Activated naive CD4-positive, alpha-beta T cell treated with Interleukin-2 at 50 U/mL for 16 hours (primary cell): ENCODE results near the gene RPS5.
"Not testable (repeated sequence)": the region's sequence is repeated elsewhere in the genome, so short reads cannot be mapped to it uniquely, and the experiment has no call there.

Experiments used
- DNase-seq: peaks from one replicate; pipeline ENCODE4 v3.0.0-alpha.2; 2020

Gene RPS5

GRCh38 chr19:58385891-58386575 lies 1.0 kb upstream of the RPS5 start:
- DNase-seq: peak; percentile 40

- no peak for DNase-seq
Measured at GRCh38 chr19:58387338-58388174, 487 bp downstream of the RPS5 start.

- DNase-seq: no peak
Measured at GRCh38 chr19:58388175-58388526, 1.1 kb downstream of the RPS5 start.

GRCh38 chr19:58392945-58393724 lies 6.1 kb downstream of the RPS5 start:
- no peak for DNase-seq

GRCh38 chr19:58393725-58394033 lies 6.6 kb downstream of the RPS5 start:
- DNase-seq: no peak

GRCh38 chr19:58394821-58395219 lies 7.8 kb downstream of the RPS5 start:
- no peak for DNase-seq

GRCh38 chr19:58395220-58395978 lies 8.3 kb downstream of the RPS5 start, which contains the start of gene RNF225:
RNF225 (plus strand) TSS chr19:58395656; CDS start chr19:58396090, 434 bp downstream.
- no peak for DNase-seq

- no peak for DNase-seq
Measured at GRCh38 chr19:58395979-58396627, 9.0 kb downstream of the RPS5 start.

- DNase-seq: no peak
Measured at GRCh38 chr19:58396691-58397532, 9.8 kb downstream of the RPS5 start.

- DNase-seq: no peak
Measured at GRCh38 chr19:58397533-58398037, 10.5 kb downstream of the RPS5 start.

GRCh38 chr19:58398087-58398486 lies 11.0 kb downstream of the RPS5 start:
- no peak for DNase-seq

GRCh38 chr19:58398545-58398944 lies 11.5 kb downstream of the RPS5 start:
- DNase-seq: no peak

GRCh38 chr19:58399903-58400302 lies 12.8 kb downstream of the RPS5 start:
- no peak for DNase-seq

- no peak for DNase-seq
Measured at GRCh38 chr19:58400316-58400915, 13.3 kb downstream of the RPS5 start.

- DNase-seq: peak; percentile 99
Measured at GRCh38 chr19:58400916-58401839, 14.1 kb downstream of the RPS5 start.

- no peak for DNase-seq
Measured at GRCh38 chr19:58401840-58402421, 14.9 kb downstream of the RPS5 start.

- not testable (repeated sequence) for DNase-seq
Measured at GRCh38 chr19:58403920-58404478, 16.9 kb downstream of the RPS5 start.

- no peak for DNase-seq
Measured at GRCh38 chr19:58406818-58407657, 20.0 kb downstream of the RPS5 start.
